HepG2 (cell line): ENCODE data around the gene MFRP. TPM values are rescaled to one million over a fixed set of nuclear protein-coding genes. Genes with fewer than 3 reads are reported as not detected.

ENCODE experiments used
- CHD2 ChIP-seq: IDR thresholded peaks from 2 replicates; pipeline ENCODE4 v1.6.1; 2011; ENCODE audit warnings: low read depth, low read length, improper control_type of control experiment
- GTF2F1 ChIP-seq: fragments of 150-350 bp; IDR thresholded peaks from 2 replicates; pipeline ENCODE4 v1.6.1; 2014; ENCODE audit warnings: low read length
- GZF1 ChIP-seq: sonication (generic); formaldehyde crosslinking; IDR thresholded peaks from 2 replicates; pipeline ENCODE4 v1.5.1; 2020; ENCODE audit warnings: mild to moderate bottlenecking, missing genetic modification reagents
- HBP1 ChIP-seq: IDR thresholded peaks from 2 replicates; pipeline ENCODE4 v1.6.1; 2016; ENCODE audit warnings: low read depth, control low read depth
- HMG20B ChIP-seq: conservative IDR thresholded peaks from 2 replicates; pipeline ENCODE4 v1.6.1; 2016; ENCODE audit warnings: missing genetic modification reagents, missing compliant biosample characterization
- HNRNPLL ChIP-seq: fragments of 200-400 bp; formaldehyde crosslinking; IDR thresholded peaks from 2 replicates; pipeline ENCODE4 v1.6.1; 2017; ENCODE audit warnings: mild to moderate bottlenecking, low read depth, low read length; ENCODE audit not compliant: poor library complexity, severe bottlenecking
- HOXA9 ChIP-seq: sonication (generic); formaldehyde crosslinking; IDR thresholded peaks from 2 replicates; pipeline ENCODE4 v1.8.1; 2022; ENCODE audit warnings: missing genetic modification reagents, mild to moderate bottlenecking, moderate library complexity, borderline replicate concordance
- HOXD1 ChIP-seq: sonication (generic); formaldehyde crosslinking; IDR thresholded peaks from 2 replicates; pipeline ENCODE4 v1.5.0; 2020; ENCODE audit warnings: missing genetic modification reagents
- KMT2A ChIP-seq: sonication (generic); formaldehyde crosslinking; IDR thresholded peaks from 2 replicates; pipeline ENCODE4 v1.4.0; 2020; ENCODE audit warnings: missing genetic modification reagents
- MTF1 ChIP-seq: sonication (generic); formaldehyde crosslinking; IDR thresholded peaks from 2 replicates; pipeline ENCODE4 v1.5.0; 2020; ENCODE audit warnings: missing genetic modification reagents
- NR2F2 ChIP-seq: IDR thresholded peaks from 2 replicates; pipeline ENCODE4 v1.6.1; 2012; ENCODE audit warnings: low read depth, inconsistent platforms, borderline replicate concordance
- PHB2 ChIP-seq: fragments of 450-650 bp; IDR thresholded peaks from 2 replicates; pipeline ENCODE4 v1.6.1; 2018; ENCODE audit not compliant: partially characterized antibody
- PTBP1 ChIP-seq: fragments of 200-400 bp; formaldehyde crosslinking; IDR thresholded peaks from 2 replicates; pipeline ENCODE4 v1.6.1; 2018; ENCODE audit warnings: low read length, low read depth; ENCODE audit not compliant: poor library complexity, severe bottlenecking
- TBP ChIP-seq: sonication (generic); formaldehyde crosslinking; IDR thresholded peaks from 2 replicates; pipeline ENCODE4 v1.5.0; 2020; ENCODE audit warnings: missing genetic modification reagents
- TGIF2 ChIP-seq: IDR thresholded peaks from 2 replicates; pipeline ENCODE4 v1.6.1; 2016; ENCODE audit warnings: control low read depth, missing compliant biosample characterization
- YEATS2 ChIP-seq: sonication (generic); formaldehyde crosslinking; IDR thresholded peaks from 2 replicates; pipeline ENCODE4 v1.4.0; 2020; ENCODE audit warnings: missing genetic modification reagents, borderline replicate concordance
- ZBTB38 ChIP-seq: sonication (generic); formaldehyde crosslinking; IDR thresholded peaks from 2 replicates; pipeline ENCODE4 v1.5.1; 2020; ENCODE audit warnings: mild to moderate bottlenecking, missing genetic modification reagents
- ZFP37 ChIP-seq: sonication (generic); formaldehyde crosslinking; IDR thresholded peaks from 2 replicates; pipeline ENCODE4 v1.4.0; 2020; ENCODE audit warnings: missing genetic modification reagents, borderline replicate concordance
- ZNF138 ChIP-seq: sonication (generic); formaldehyde crosslinking; IDR thresholded peaks from 2 replicates; pipeline ENCODE4 v1.5.0; 2020; ENCODE audit warnings: mild to moderate bottlenecking, low read depth, missing genetic modification reagents
- ZNF331 ChIP-seq: sonication (generic); formaldehyde crosslinking; IDR thresholded peaks from 2 replicates; pipeline ENCODE4 v1.4.0; 2020; ENCODE audit warnings: missing genetic modification reagents
- ZNF503 ChIP-seq: sonication (generic); formaldehyde crosslinking; IDR thresholded peaks from 2 replicates; pipeline ENCODE4 v1.4.0; 2020; ENCODE audit warnings: missing genetic modification reagents
- polyA plus RNA-seq, 8 experiments: library from polyadenylated mRNA; depleted of rRNA in 3 of 8; stranded (reverse) in 7 of 8; unstranded in 1 of 8; fragments of >200 nt; fragmentation: Illumina TruSeq in 4 of 8; extraction: Trizol in 4 of 8; gene quantifications; 2 replicates each; pipeline versions ENCODE4 v1.2.1 to v1.2.3, GENCODE V29; 2011 to 2016; ENCODE audit warnings: low read depth in 4 of 8, missing spikeins in 1 of 8, mixed read lengths in 1 of 8; ENCODE audit not compliant: insufficient read depth in 1 of 8
- total RNA-seq, 5 experiments: library from RNA; depleted of rRNA; stranded (reverse); fragments of >200 nt; fragmentation: Illumina TruSeq; extraction: Trizol; gene quantifications; 2 replicates each; pipeline ENCODE4 v1.2.3, GENCODE V29; 2016; ENCODE audit warnings: low read depth in 1 of 5
- TF ChIP-seq, protein P1 (sequence below): sonication (generic); formaldehyde crosslinking; conservative IDR thresholded peaks from 2 replicates; pipeline ENCODE4 v1.4.0; 2020; ENCODE audit warnings: missing genetic modification reagents
- TF ChIP-seq, protein P2 (sequence below): sonication (generic); formaldehyde crosslinking; IDR thresholded peaks from 2 replicates; pipeline ENCODE4 v1.4.0; 2020; ENCODE audit warnings: missing genetic modification reagents

The MFRP gene
- total and polyA plus RNA-seq, 2 of the 13 experiments (the other 11 are each of a cell fraction or from before 2014, with no cell fraction given): not detected

DNA sequence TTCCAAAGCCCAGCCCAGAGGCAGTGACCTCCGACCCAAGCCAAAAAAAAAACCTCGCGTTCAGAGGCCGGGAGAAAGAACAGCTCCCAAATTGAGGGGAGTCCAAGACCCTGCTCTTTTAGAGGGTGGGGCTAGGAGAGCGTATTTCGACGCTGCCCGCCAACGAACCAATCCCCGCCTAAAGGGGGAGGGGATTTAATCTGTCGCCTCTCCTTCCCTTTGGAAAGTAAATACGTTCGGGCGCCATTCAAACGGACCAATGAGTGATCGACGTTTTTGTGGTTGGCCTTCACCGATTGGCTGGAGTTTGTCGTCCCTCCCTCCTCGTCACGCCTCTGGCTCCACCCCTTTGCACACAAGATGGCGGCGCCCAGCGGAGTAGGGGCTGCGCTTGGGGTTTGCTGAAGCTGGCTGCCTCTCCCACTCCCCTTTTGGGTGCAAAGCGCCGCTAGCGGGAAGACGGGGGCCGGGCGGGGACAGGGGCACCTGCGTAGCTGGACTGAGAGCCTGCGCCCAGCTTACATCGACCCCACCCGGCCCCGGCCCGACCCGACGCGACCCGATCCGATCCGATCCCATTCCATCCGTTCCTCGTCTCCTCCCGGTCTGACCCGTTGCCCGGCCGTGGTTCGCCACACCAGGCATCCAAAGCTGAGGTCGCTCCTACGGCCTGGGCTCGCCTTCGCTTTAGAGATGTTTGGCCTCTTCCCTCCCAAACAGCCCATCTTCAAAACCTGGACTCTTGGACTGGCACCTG lies 12.2 kb downstream of the MFRP start, which contains the start of gene RNF26 (continued):
- TF ChIP-seq, protein P1, sequence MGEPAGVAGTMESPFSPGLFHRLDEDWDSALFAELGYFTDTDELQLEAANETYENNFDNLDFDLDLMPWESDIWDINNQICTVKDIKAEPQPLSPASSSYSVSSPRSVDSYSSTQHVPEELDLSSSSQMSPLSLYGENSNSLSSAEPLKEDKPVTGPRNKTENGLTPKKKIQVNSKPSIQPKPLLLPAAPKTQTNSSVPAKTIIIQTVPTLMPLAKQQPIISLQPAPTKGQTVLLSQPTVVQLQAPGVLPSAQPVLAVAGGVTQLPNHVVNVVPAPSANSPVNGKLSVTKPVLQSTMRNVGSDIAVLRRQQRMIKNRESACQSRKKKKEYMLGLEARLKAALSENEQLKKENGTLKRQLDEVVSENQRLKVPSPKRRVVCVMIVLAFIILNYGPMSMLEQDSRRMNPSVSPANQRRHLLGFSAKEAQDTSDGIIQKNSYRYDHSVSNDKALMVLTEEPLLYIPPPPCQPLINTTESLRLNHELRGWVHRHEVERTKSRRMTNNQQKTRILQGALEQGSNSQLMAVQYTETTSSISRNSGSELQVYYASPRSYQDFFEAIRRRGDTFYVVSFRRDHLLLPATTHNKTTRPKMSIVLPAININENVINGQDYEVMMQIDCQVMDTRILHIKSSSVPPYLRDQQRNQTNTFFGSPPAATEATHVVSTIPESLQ: no peak
- no peak for TF ChIP-seq HNRNPLL
- TF ChIP-seq HBP1 (CRISPR knock-in tag): no peak
- TF ChIP-seq HOXD1 (CRISPR knock-in tag): no peak
- peak; percentile 52; the same call in 1 of the 2 replicates for TF ChIP-seq ZNF503 (CRISPR knock-in tag)
- TF ChIP-seq HMG20B (CRISPR knock-in tag): no peak
- TF ChIP-seq NR2F2: no peak
- TF ChIP-seq TGIF2 (CRISPR knock-in tag): no peak
- peak; percentile 90 for TF ChIP-seq KMT2A (CRISPR knock-in tag)
- peak; percentile 73; the same call in 1 of the 2 replicates for TF ChIP-seq YEATS2 (CRISPR knock-in tag)
- TF ChIP-seq GTF2F1: no peak
- no peak for TF ChIP-seq PTBP1
- no peak for TF ChIP-seq HOXA9 (CRISPR knock-in tag)
- TF ChIP-seq CHD2: peak; percentile 39; the same call in 1 of the 2 replicates
- TF ChIP-seq MTF1 (CRISPR knock-in tag): no peak
- no peak for TF ChIP-seq ZNF138 (CRISPR knock-in tag)
- TF ChIP-seq, protein P2, sequence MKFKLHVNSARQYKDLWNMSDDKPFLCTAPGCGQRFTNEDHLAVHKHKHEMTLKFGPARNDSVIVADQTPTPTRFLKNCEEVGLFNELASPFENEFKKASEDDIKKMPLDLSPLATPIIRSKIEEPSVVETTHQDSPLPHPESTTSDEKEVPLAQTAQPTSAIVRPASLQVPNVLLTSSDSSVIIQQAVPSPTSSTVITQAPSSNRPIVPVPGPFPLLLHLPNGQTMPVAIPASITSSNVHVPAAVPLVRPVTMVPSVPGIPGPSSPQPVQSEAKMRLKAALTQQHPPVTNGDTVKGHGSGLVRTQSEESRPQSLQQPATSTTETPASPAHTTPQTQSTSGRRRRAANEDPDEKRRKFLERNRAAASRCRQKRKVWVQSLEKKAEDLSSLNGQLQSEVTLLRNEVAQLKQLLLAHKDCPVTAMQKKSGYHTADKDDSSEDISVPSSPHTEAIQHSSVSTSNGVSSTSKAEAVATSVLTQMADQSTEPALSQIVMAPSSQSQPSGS (CRISPR knock-in tag): no peak; the same call in 1 of the 2 replicates
- TF ChIP-seq ZBTB38 (CRISPR knock-in tag): no peak
- TF ChIP-seq ZFP37: no peak
- peak; percentile 33 for TF ChIP-seq ZNF331
- TF ChIP-seq PHB2: no peak
- TF ChIP-seq TBP (CRISPR knock-in tag): no peak
- no peak for TF ChIP-seq GZF1 (CRISPR knock-in tag)
